Body of pancreas (tissue), 4 donors: Measurements from ENCODE around the gene TELO2.

Experiments used
- POLR2A ChIP-seq, 3 donors: fragments of 450-650 bp; IDR thresholded peaks; one replicate each; pipeline ENCODE4 v1.6.1; 2016; ENCODE audit warnings: antibody characterized with exemption in 3 of 3, mild to moderate bottlenecking in 2 of 3
- TF ChIP-seq, protein P1 (sequence below), 7 experiments: fragments of 450-650 bp in 4 of 7; fragments of 200-600 bp in 3 of 7; sonication (generic) in 3 of 7; IDR thresholded peaks; one replicate each; pipeline ENCODE4 v1.5.1; 2016 to 2019; ENCODE audit warnings: antibody characterized with exemption in 7 of 7

DNA sequence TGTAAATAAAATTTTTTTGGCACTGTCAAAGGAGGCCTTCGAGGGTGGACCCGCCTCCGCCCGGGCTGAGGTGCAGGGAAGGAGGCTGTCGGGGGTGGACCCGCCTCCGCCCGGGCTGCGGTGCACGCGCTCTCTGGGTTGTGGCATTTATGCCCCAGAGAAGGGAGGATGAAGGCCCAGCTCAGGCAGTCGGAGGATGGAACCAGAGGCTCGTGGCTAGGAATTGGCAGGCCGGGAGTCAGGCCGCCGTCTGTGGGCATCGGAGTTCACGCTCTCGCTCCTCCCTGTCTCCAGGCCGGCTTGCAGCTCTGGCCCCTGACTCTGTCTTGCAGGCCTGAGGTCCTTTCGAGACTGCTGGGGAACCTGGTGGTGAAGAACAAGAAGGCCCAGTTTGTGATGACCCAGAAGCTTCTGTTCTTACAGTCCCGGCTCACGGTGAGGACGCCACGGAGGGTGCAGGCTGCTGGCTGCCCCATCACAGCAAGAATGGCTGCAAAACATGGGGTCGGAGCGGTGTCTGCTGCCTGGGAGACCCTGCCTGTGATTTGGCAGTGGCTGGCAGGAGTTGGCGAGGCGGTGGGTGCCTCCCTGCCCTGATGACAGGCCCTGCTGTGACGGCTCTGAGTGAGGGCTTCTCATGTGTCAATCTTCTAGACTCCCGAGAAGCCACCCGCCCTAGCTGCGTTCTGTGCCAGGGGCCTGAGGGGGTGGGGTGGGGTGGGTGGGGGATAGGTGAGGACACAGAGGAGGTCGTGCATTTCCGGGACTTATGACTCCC is 5.9 kb downstream of the TELO2 start:
- TF ChIP-seq POLR2A (IDR thresholded peaks at IDR 0.05) = no peak
- TF ChIP-seq, protein P1, sequence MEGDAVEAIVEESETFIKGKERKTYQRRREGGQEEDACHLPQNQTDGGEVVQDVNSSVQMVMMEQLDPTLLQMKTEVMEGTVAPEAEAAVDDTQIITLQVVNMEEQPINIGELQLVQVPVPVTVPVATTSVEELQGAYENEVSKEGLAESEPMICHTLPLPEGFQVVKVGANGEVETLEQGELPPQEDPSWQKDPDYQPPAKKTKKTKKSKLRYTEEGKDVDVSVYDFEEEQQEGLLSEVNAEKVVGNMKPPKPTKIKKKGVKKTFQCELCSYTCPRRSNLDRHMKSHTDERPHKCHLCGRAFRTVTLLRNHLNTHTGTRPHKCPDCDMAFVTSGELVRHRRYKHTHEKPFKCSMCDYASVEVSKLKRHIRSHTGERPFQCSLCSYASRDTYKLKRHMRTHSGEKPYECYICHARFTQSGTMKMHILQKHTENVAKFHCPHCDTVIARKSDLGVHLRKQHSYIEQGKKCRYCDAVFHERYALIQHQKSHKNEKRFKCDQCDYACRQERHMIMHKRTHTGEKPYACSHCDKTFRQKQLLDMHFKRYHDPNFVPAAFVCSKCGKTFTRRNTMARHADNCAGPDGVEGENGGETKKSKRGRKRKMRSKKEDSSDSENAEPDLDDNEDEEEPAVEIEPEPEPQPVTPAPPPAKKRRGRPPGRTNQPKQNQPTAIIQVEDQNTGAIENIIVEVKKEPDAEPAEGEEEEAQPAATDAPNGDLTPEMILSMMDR (IDR thresholded peaks at IDR 0.05) = no peak
